Neural cell (in vitro differentiated cells): ENCODE data around the gene SH3PXD2A. TPM values are rescaled to one million over a fixed set of nuclear protein-coding genes. Genes with fewer than 3 reads are reported as not detected.

Experiments
- H2AFZ ChIP-seq: fragments of 200-600, 300-800 bp; sonication (generic), shearing (Covaris generic); 2 replicates; pipeline ENCODE4 v1.6.0; 2014; ENCODE audit warnings: low read depth, mild to moderate bottlenecking, antibody characterized with exemption, low read length, moderate library complexity
- H3F3A ChIP-seq: fragments of 200-600 bp; shearing (Covaris generic); 2 replicates; pipeline ENCODE4 v1.6.1; 2016; ENCODE audit warnings: mild to moderate bottlenecking, moderate library complexity, mixed read lengths, antibody characterized with exemption, low read length; ENCODE audit not compliant: insufficient read depth, poor library complexity, severe bottlenecking
- H3K27ac ChIP-seq: fragments of 200-600, 300-800 bp; sonication (generic), shearing (Covaris generic); 2 replicates; pipeline ENCODE4 v1.5.1; 2014; ENCODE audit warnings: mild to moderate bottlenecking, low read length, moderate library complexity
- H3K27me3 ChIP-seq: fragments of 300-800, 200-600 bp; sonication (generic), shearing (Covaris generic); 2 replicates; pipeline ENCODE4 v1.6.0; 2014; ENCODE audit warnings: mild to moderate bottlenecking, low read depth, low read length, moderate library complexity; ENCODE audit not compliant: insufficient read depth
- H3K36me3 ChIP-seq: fragments of 300-800, 200-600 bp; sonication (generic), shearing (Covaris generic); 2 replicates; pipeline ENCODE4 v1.5.1; 2014; ENCODE audit warnings: mild to moderate bottlenecking, antibody characterized with exemption, low read length, moderate library complexity; ENCODE audit not compliant: insufficient read depth
- H3K4me2 ChIP-seq: fragments of 300-800, 200-600 bp; sonication (generic), shearing (Covaris generic); 2 replicates; pipeline ENCODE4 v1.6.0; 2014; ENCODE audit warnings: mild to moderate bottlenecking, low read length
- H3K4me3 ChIP-seq: fragments of 300-800, 200-600 bp; sonication (generic), shearing (Covaris generic); 2 replicates; pipeline ENCODE4 v1.5.1; 2014; ENCODE audit warnings: mild to moderate bottlenecking, low read length, moderate library complexity
- H3K79me2 ChIP-seq: fragments of 200-600 bp; shearing (Covaris generic); replicated peaks from 2 replicates; pipeline ENCODE4 v1.6.0; 2014; ENCODE audit warnings: mild to moderate bottlenecking, low read length, moderate library complexity; ENCODE audit not compliant: insufficient read depth
- H3K9ac ChIP-seq: fragments of 300-800, 200-600 bp; sonication (generic), shearing (Covaris generic); 2 replicates; pipeline ENCODE4 v1.6.1; 2016; ENCODE audit warnings: mild to moderate bottlenecking, low read length, mixed read lengths
- H3K9me2 ChIP-seq: fragments of 200-600 bp; shearing (Covaris generic); 2 replicates; pipeline ENCODE4 v1.6.1; 2016; ENCODE audit warnings: mild to moderate bottlenecking, low read length, mixed read lengths; ENCODE audit not compliant: insufficient read depth
- H3K9me3 ChIP-seq: fragments of 200-600, 300-800 bp; sonication (generic), shearing (Covaris generic); 2 replicates; pipeline ENCODE4 v1.6.1; 2016; ENCODE audit warnings: mild to moderate bottlenecking, mixed run types, low read length, moderate library complexity, mixed read lengths
- H4K20me1 ChIP-seq: fragments of 200-600 bp; shearing (Covaris generic); 2 replicates; pipeline ENCODE4 v1.6.1; 2016; ENCODE audit warnings: mild to moderate bottlenecking, mixed run types; ENCODE audit not compliant: insufficient read depth
- EP300 ChIP-seq: fragments of 450-650 bp; conservative IDR thresholded peaks from 2 replicates; pipeline ENCODE4 v1.6.1; 2014; ENCODE audit warnings: antibody characterized with exemption, mild to moderate bottlenecking, moderate library complexity; ENCODE audit not compliant: poor library complexity, severe bottlenecking
- EZH2 ChIP-seq: fragments of 200-600, 300-800 bp; shearing (Covaris generic), sonication (generic); IDR thresholded peaks from 2 replicates; pipeline ENCODE4 v1.6.1; 2014; ENCODE audit warnings: antibody characterized with exemption, low read length, borderline replicate concordance, mild to moderate bottlenecking; ENCODE audit not compliant: insufficient read depth, poor library complexity, severe bottlenecking
- MXI1 ChIP-seq: fragments of 450-650 bp; conservative IDR thresholded peaks from 2 replicates; pipeline ENCODE4 v1.6.1; 2014; ENCODE audit warnings: antibody characterized with exemption, mild to moderate bottlenecking; ENCODE audit not compliant: poor library complexity, severe bottlenecking
- POLR2AphosphoS5 ChIP-seq: IDR thresholded peaks from 2 replicates; pipeline ENCODE4 v1.6.1; 2012
- RAD21 ChIP-seq: fragments of 450-650 bp; conservative IDR thresholded peaks from 2 replicates; pipeline ENCODE4 v1.6.1; 2014; ENCODE audit warnings: antibody characterized with exemption, mild to moderate bottlenecking, moderate library complexity
- SMC3 ChIP-seq: fragments of 450-650 bp; conservative IDR thresholded peaks from 2 replicates; pipeline ENCODE4 v1.6.1; 2014; ENCODE audit warnings: antibody characterized with exemption, mild to moderate bottlenecking, moderate library complexity; ENCODE audit not compliant: poor library complexity
- polyA plus RNA-seq: library from polyadenylated mRNA; depleted of rRNA; stranded (reverse); fragments of >200 nt; gene quantifications from 2 replicates; pipeline ENCODE4 v1.2.3, GENCODE V29; 2014
- TF ChIP-seq, protein P1 (sequence below): IDR thresholded peaks from 2 replicates; pipeline ENCODE4 v1.6.1; 2012; ENCODE audit warnings: borderline replicate concordance
- TF ChIP-seq, protein P2 (sequence below): fragments of 450-650 bp; IDR thresholded peaks from 2 replicates; pipeline ENCODE4 v1.5.1; 2014; ENCODE audit warnings: antibody characterized with exemption, mild to moderate bottlenecking, moderate library complexity; ENCODE audit not compliant: poor library complexity, severe bottlenecking

Gene SH3PXD2A
- polyA plus RNA-seq, 1 donor from 2014 or later = 5.2 TPM

DNA sequence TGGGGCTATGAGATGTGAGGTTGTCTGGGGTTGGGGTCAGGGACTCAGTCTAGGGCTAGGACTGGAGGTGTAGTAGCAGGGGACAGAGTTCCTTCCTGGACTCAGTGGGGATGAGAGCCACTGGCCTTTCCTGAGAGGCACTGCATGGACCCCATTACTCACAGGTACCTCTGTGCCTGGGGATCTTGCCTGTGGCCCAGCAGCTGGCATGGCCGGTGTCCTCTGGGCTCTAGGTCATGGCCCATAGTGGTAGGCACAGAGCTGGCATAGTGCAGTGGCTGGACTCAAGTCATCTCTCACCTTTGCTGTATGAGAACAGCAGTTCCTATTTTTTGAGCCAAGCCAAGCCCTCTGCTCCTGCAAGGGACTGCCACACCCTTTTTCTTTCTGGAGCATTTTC, 310.0 kb downstream of the SH3PXD2A start:
- Histone ChIP-seq H3K9me3 (no peaks in the 10 kb centered on the region), H3K79me2 (no peaks in the 10 kb centered on the region), H3F3A (no peaks in the 10 kb centered on the region), H3K4me2 (no peak overlapping the region), H3K9me2 (no peaks in the 10 kb centered on the region), H4K20me1 (no peaks in the 10 kb centered on the region), H3K4me3 (no peak overlapping the region), H3K36me3 (no peaks in the 10 kb centered on the region), H3K27me3 (no peaks in the 10 kb centered on the region), H2AFZ (no peak overlapping the region), H3K27ac (no peak overlapping the region), H3K9ac (no peak overlapping the region)
- TF ChIP-seq POLR2AphosphoS5 (no peak), MXI1 (no peak), SMC3 (no peak), EZH2 (no peak), EP300 (no peak)
- TF ChIP-seq, protein P1, sequence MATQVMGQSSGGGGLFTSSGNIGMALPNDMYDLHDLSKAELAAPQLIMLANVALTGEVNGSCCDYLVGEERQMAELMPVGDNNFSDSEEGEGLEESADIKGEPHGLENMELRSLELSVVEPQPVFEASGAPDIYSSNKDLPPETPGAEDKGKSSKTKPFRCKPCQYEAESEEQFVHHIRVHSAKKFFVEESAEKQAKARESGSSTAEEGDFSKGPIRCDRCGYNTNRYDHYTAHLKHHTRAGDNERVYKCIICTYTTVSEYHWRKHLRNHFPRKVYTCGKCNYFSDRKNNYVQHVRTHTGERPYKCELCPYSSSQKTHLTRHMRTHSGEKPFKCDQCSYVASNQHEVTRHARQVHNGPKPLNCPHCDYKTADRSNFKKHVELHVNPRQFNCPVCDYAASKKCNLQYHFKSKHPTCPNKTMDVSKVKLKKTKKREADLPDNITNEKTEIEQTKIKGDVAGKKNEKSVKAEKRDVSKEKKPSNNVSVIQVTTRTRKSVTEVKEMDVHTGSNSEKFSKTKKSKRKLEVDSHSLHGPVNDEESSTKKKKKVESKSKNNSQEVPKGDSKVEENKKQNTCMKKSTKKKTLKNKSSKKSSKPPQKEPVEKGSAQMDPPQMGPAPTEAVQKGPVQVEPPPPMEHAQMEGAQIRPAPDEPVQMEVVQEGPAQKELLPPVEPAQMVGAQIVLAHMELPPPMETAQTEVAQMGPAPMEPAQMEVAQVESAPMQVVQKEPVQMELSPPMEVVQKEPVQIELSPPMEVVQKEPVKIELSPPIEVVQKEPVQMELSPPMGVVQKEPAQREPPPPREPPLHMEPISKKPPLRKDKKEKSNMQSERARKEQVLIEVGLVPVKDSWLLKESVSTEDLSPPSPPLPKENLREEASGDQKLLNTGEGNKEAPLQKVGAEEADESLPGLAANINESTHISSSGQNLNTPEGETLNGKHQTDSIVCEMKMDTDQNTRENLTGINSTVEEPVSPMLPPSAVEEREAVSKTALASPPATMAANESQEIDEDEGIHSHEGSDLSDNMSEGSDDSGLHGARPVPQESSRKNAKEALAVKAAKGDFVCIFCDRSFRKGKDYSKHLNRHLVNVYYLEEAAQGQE = no peak
- TF ChIP-seq, protein P2, sequence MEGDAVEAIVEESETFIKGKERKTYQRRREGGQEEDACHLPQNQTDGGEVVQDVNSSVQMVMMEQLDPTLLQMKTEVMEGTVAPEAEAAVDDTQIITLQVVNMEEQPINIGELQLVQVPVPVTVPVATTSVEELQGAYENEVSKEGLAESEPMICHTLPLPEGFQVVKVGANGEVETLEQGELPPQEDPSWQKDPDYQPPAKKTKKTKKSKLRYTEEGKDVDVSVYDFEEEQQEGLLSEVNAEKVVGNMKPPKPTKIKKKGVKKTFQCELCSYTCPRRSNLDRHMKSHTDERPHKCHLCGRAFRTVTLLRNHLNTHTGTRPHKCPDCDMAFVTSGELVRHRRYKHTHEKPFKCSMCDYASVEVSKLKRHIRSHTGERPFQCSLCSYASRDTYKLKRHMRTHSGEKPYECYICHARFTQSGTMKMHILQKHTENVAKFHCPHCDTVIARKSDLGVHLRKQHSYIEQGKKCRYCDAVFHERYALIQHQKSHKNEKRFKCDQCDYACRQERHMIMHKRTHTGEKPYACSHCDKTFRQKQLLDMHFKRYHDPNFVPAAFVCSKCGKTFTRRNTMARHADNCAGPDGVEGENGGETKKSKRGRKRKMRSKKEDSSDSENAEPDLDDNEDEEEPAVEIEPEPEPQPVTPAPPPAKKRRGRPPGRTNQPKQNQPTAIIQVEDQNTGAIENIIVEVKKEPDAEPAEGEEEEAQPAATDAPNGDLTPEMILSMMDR = no peak

DNA sequence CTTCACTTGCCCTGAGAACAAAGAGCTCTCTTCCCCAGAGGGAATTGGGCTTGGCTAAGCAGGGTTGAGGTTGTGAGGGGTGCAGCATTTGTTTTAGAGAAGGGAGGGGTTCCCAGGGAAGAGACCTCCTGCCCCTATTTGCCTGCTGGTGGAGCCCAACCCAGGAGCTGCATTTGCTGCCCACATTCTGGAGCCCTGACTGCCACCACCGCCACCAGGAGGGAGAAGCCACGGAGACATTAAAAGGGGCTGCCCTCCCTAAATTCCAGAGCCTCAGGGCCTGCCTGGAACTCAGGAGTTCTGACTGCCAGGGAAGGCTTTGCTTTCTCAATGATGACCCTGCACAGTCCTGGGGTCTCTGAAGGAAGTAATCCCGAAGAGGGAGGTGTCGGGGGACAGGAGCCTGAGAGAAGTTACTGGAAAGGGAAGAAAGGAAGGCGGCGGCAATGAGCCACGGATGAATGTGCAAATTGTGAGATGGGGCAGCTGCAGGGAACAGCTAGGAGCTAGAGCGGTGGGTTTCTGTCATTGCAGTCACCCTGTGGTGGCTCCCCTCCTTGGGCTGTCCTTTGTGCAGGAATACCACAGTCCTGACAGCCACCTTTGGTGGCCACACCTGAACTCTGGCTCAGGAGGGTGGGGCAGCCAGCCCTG, 310.6 kb downstream of the SH3PXD2A start:
- H3K4me3 ChIP-seq = no peak overlapping the region
- H3K27ac ChIP-seq = no peak overlapping the region
- H3K79me2 ChIP-seq = no peaks in the 10 kb centered on the region
- H3K27me3 ChIP-seq = no peaks in the 10 kb centered on the region
- no peaks in the 10 kb centered on the region for H4K20me1 ChIP-seq
- no peaks in the 10 kb centered on the region for H3K9me3 ChIP-seq
- H3F3A ChIP-seq = no peaks in the 10 kb centered on the region
- no peak overlapping the region for H3K4me2 ChIP-seq
- H3K9ac ChIP-seq = no peak overlapping the region
- H2AFZ ChIP-seq = no peak overlapping the region
- H3K9me2 ChIP-seq = no peaks in the 10 kb centered on the region
- no peaks in the 10 kb centered on the region for H3K36me3 ChIP-seq
- TF ChIP-seq, protein P1 = no peak
- TF ChIP-seq, protein P2 = no peak
- no peak for TF ChIP-seq EZH2
- no peak for TF ChIP-seq RAD21
